NCI-H2081 (cell line): ENCODE data around the gene KIR3DL2.
"Not testable (repeated sequence)": the region's sequence is repeated elsewhere in the genome, so short reads cannot be mapped to it uniquely, and the experiment has no call there.

Experiments
- DNase-seq, 2 experiments: peaks; one replicate each; lab custom pipeline; 2025; lab: John Stamatoyannopoulos, UW

KIR3DL2 gene

GRCh38 chr19:54850061-54850640 lies at the start of gene KIR3DL2:
TSS of gene KIR3DL2 (plus strand) at chr19:54850443. CDS start at chr19:54850476, 33 bp downstream.
- not testable (repeated sequence) for DNase-seq

- DNase-seq: no peak
These were observed 46.8 kb upstream of the KIR3DL2 start, which contains the start of gene KIR2DL4 for GRCh38 chr19:54803410-54803809. TSS of gene KIR2DL4 (plus strand) at chr19:54803610. CDS start at chr19:54803652, 42 bp downstream.

GRCh38 chr19:54804101-54804500 lies 46.1 kb upstream of the KIR3DL2 start:
- DNase-seq: no peak

- no peak for DNase-seq
These were observed 45.7 kb upstream of the KIR3DL2 start for GRCh38 chr19:54804571-54804970.

- DNase-seq: no peak
These were observed 44.4 kb upstream of the KIR3DL2 start for GRCh38 chr19:54805665-54806515.

- DNase-seq: no peak
These were observed 43.8 kb upstream of the KIR3DL2 start for GRCh38 chr19:54806516-54806838.

- DNase-seq: not testable (repeated sequence)
These were observed 35.7 kb upstream of the KIR3DL2 start for GRCh38 chr19:54814571-54814970.

- DNase-seq: not testable (repeated sequence)
These were observed 34.0 kb upstream of the KIR3DL2 start, which contains the start of gene KIR3DL1 for GRCh38 chr19:54816251-54816650. TSS of gene KIR3DL1 (plus strand) at chr19:54816468.

GRCh38 chr19:54817670-54818536 lies 32.3 kb upstream of the KIR3DL2 start:
- no peak for DNase-seq

GRCh38 chr19:54824416-54824815 lies 25.8 kb upstream of the KIR3DL2 start:
- not testable (repeated sequence) for DNase-seq

- DNase-seq: not testable (repeated sequence)
These were observed 24.9 kb upstream of the KIR3DL2 start for GRCh38 chr19:54825326-54825725.

- not testable (repeated sequence) for DNase-seq
These were observed 22.2 kb upstream of the KIR3DL2 start for GRCh38 chr19:54828064-54828463.

GRCh38 chr19:54832496-54832895 lies 17.7 kb upstream of the KIR3DL2 start, which contains the start of gene KIR2DS4:
TSS of gene KIR2DS4 (plus strand) at chr19:54832676.
- not testable (repeated sequence) for DNase-seq

- not testable (repeated sequence) for DNase-seq
These were observed 15.1 kb upstream of the KIR3DL2 start for GRCh38 chr19:54835126-54835525.

- not testable (repeated sequence) for DNase-seq
These were observed 12.7 kb upstream of the KIR3DL2 start for GRCh38 chr19:54837522-54837921.

GRCh38 chr19:54843171-54843570 lies 7.1 kb upstream of the KIR3DL2 start:
- DNase-seq: not testable (repeated sequence)

GRCh38 chr19:54850930-54851329 lies 687 bp downstream of the KIR3DL2 start:
- no peak for DNase-seq

GRCh38 chr19:54851353-54851752 lies 1.1 kb downstream of the KIR3DL2 start:
- no peak for DNase-seq

GRCh38 chr19:54855241-54855640 lies 5.0 kb downstream of the KIR3DL2 start:
- not testable (repeated sequence) for DNase-seq

- DNase-seq: not testable (repeated sequence)
These were observed 8.2 kb downstream of the KIR3DL2 start for GRCh38 chr19:54858476-54858875.

- not testable (repeated sequence) for DNase-seq
These were observed 9.2 kb downstream of the KIR3DL2 start for GRCh38 chr19:54859421-54859820.

GRCh38 chr19:54863459-54863858 lies 13.2 kb downstream of the KIR3DL2 start:
- not testable (repeated sequence) for DNase-seq
